HG03039 (cell line): ENCODE results near the gene MEIS3.
"Not testable (repeated sequence)": the region's sequence is repeated elsewhere in the genome, so short reads cannot be mapped to it uniquely, and the experiment has no call there.

Source experiments
- ATAC-seq: cut with Tn5 transposase; IDR thresholded peaks from one replicate; pipeline ENCODE4 v1.9.1; 2021; ENCODE audit warnings: mild to moderate bottlenecking, moderate library complexity; ENCODE audit not compliant: unreplicated experiment

Gene MEIS3

DNA sequence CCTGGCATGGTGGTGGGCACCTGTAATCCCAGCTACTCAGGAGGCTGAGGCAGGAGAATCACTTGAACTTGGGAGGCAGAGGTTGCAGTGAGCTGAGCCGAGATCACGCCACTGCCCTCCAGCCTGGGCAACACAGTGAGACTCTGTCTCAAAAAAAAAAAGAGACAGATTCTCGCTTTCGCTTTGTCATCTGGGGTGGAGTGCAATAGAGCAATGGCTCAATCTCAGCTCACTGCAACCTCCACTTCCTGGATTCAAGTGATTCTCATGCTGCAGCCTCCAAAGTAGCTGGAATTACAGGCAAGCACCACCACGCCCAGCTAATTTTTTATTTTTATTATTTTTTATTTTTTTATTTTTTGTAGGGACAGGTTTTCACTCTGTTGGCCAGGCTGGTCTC is 30.6 kb downstream of the MEIS3 start:
- not testable (repeated sequence) for ATAC-seq

GRCh38 chr19:47387623-47388022 is 31.7 kb downstream of the MEIS3 start:
- not testable (repeated sequence) for ATAC-seq

DNA sequence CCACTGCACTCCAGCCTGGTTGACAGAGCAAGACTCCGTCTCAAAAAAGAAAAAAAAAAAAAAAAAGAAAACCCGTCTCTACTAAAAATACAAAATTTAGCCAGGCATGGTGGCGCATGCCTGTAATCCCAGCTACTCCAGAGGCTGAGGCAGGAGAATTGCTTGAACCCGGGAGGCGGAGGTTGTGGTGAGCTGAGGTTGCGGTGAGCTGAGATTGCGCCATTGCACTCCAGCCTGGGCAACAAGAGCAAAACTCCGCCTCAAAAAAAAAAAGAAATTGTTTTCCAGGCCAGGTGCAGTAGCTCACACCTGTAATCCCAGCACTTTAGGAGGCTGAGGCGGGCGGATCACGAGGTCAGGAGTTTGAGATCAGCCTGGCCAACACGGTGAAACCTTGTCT is 32.7 kb downstream of the MEIS3 start:
- ATAC-seq = not testable (repeated sequence)

DNA sequence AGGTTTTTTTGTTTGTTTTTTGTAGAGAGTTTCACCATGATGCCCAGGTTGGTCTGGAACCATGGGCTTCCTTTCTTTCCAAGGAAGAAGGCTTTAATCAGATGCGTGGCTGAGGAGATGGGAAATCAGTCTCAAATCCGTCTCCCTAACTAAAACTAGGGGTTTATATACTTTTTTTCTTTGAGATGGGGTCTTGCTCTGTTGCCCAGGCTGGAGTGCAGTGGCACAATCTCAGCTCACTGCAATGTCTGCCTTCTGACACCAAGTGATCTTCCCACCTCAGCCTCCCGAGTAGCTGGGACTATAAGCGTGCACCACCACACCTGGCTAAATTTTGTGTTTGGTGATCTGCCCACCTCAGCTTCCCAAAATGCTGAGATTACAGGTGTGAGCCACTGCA is 34.8 kb downstream of the MEIS3 start:
- not testable (repeated sequence) for ATAC-seq

DNA sequence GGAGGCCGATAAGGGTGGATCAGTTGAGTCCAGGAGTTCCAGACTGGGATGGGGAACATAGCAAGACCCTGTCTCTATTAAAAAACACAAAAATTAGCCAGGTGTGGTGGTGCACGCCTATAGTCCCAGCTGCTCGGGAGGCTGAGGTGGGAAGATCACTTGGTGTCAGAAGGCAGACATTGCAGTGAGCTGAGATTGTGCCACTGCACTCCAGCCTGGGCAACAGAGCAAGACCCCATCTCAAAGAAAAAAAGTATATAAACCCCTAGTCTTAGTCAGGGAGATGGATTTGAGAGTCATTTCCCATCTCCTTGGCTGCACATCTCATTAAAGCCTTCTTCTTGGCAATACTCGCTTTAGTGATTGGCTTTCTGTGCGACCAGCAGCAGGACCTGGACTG is 35.4 kb downstream of the MEIS3 start:
- not testable (repeated sequence) for ATAC-seq

DNA sequence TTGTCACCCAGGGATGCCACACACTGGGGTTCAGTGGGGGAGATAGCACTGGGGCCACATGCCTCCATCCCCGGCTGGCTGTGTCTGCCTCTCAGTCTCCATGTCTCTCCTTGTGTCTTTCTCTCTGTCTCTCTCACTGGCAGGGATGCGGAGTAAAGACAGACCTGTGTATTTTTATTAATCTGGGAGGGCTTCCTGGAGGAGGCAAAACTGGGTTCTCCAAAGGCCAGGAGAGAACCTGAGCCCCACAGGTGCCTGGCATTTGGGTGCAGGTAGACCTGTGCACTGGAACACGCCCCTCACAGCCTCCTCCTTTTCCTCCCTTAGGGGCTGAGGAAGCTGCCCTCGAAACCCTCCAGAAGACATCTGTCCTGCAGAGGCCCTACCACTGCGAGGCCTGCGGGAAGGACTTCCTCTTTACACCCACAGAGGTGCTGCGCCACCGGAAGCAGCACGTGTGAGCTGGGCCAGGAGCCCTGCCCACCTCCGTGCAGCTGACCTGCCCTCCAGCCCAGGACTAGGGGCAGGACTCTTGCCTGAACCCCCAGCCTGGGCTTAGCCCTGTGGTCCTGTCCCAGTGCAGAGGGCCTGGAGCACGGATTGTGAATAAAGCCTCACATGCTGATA is 37.6 kb downstream of the MEIS3 start:
- ATAC-seq = no peak

GRCh38 chr19:47381121-47381520 is 38.2 kb downstream of the MEIS3 start:
- no peak for ATAC-seq

DNA sequence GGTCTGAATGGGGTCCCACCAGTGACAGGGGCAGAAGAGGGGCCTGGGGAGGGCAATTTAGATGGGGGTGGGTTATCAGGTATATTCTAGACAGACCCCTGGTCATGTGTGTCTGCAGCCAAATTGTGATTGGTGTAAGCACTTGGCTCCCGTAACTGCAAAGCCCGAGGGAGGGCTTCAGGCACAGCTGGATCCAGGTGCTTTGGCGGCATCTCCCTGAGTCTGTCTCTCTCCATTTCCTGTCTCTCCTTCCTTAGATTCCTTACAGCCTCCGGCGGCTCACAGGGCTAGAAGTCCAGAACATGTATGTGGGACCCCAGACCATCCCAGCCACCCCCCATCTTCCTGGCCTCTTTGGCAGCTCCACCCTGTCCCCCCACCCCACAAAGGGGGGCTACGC is 38.8 kb downstream of the MEIS3 start:
- ATAC-seq = no peak

DNA sequence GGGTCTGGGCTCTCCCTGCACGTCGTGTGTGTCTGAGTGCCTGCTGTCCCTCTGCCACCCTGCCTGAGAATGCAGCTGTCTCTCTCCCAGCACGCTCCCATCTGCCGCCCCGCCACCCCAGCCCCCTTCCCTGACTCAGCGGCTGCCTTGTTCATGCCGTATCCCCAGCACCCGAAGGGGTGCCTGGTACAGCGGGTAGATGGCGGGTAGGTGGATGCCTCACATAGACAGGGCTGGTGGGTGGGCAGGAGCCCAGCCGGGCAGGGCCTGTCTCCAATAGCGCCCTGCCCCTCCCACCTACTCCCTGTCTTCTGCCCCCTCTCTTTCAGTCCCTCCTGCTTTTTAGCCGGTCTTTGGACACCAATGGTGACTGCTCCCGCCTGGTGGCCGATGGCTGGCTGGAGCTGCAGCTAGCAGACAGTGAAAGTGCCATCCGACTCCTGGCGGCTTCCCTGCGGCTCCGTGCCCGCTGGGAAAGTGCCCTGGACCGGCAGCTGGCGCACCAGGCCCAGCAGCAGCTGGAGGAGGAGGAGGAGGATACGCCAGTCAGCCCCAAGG is 39.9 kb downstream of the MEIS3 start:
- ATAC-seq = no peak

- ATAC-seq = no peak
Measured at GRCh38 chr19:47378246-47378645, 41.1 kb downstream of the MEIS3 start.

DNA sequence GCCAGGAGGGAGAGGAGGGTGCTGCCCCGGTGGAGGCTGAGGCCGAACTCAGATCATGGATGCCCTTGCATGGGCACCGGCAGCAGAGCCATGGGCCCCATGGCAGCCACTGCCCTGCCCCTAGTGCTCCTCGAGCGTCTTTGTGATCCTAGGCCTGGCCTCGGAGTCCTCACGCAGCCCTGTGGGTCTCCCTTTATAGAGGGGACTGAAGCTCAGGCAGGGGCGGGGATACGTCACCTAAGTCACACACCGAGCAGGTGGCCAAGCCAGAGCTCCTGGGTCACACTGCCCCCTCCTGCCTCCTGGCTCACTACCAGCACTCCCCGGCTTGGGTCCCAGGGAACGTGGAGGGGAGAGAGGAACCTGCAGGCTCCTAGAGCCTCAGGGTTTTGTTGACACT is 41.5 kb downstream of the MEIS3 start:
- ATAC-seq = no peak

DNA sequence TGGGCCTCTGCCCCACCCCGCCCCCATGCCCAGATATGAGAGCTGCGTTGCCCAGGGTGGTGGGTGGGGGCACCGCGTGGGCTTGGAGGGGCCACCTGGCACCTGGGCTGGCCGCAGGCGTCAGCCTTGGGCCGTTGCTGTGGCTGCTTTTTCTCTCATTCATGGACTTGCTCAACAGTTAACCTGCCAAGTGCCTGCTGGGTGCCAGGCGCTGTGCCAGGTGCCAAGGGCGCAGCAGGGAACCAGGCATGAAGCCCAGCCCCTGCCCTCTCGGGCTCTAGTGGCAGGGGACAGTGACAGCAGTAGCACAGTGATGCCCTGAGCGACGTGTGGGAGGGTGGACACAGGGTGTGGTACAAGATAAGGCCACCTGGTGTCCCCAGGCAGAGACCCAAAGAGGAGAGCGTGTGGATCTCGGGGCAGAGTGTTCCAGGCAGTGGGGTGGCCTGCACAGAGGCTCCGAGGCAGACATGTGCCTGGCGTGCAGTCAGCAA is 42.1 kb downstream of the MEIS3 start:
- no peak for ATAC-seq

GRCh38 chr19:47376589-47377144 is 42.7 kb downstream of the MEIS3 start:
- no peak for ATAC-seq

DNA sequence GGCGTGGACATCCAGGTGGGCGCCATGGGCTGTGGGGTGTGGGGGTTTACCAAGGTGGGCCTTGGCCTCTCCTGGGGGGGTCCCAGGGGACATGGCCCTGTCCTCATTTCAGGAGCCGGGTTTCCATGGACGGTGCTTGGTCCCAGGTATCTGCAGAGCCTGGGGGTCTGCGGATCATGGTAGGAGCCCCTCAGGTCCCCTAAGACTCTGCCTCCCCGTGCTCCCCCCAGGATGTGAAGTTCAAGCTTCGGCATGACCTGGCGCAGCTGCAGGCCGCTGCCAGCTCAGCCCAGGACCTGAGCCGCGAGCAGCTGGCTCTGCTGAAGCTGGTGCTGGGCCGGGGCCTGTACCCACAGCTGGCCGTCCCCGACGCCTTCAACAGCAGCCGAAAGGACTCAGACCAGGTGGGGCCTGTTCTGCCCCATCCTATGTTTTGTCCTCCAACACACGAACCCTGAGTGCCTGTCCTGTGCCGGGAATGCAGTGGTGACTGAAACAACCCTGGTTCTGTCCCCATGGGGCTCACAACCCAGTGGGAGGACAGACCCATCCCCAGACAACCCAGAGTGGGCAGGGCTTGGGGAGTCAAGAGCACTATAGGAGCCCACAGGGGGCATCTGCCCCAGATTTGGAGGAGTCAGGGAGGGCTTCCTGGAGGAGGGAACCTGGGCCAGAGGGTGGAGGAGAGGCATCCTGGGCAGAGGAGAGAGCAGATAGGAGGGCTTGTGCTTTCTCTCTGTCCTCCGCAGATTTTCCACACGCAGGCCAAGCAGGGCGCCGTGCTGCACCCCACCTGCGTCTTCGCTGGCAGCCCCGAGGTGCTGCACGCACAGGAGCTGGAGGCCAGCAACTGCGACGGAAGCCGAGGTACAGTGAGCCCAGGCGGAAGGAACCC is 43.4 kb downstream of the MEIS3 start:
- no peak for ATAC-seq

GRCh38 chr19:47374876-47375693 is 44.2 kb downstream of the MEIS3 start:
- no peak for ATAC-seq

DNA sequence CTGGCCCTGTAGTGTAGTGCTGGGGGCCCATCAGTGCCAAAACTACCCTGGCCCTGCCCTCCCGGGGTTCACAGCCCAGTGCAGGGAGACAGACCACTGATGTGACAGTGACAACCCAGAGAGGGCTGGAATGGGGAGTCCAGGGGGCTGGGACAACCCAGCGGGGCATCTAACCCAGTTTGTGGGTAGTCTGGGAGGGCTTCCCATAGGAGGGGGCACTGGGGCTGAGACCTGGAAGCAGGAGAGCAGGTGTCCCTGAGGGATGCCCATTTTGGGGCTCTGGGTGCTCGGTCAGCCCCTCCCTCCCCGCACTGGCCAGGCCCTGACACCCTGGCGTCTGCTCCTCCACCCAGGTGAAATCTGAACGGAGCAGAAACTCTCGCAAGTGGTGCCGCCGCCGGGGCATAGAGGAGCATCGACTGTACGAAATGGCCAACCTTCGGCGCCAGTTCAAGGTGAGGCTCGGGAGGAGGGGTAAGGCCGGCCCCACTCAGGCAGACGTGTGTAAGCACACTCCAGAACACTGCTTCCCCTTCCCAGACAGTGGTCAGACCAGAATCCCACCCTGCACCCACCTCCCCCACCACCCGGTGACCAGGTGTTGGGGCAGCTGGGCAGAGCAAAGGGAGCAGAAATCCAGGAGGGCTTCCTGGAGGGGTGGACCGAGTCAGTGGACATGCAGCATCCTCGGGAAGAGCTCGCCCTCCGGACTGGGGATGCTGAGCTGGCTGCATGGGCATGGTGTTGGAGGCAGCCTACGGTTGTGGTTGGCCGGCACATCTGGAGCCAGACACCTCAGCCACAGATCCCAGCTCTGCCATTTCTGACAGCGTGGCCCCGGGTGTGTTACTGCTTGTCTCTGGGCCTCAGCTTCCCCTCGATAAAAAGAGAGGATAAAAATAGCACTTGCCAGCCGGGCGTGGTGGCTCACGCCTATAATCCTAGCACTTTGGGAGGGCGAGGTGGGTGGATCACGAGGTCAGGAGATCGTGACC is 45.8 kb downstream of the MEIS3 start:
- ATAC-seq = no peak

DNA sequence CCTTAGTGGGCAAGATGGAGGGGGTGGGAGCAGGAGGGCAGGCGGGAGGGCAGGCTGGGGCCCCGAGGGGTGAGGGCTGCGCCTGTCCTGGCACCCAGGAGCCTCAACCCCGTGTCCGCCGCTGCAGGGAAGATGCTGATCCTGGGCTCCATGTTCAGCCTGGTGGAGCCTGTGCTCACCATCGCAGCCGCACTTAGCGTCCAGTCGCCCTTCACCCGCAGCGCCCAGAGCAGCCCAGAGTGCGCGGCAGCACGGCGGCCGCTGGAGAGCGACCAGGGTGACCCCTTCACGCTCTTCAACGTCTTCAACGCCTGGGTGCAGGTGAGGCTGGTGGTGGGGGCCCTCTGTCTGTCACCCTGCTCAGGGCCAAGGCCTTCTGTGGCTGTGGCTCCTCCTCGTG is 46.7 kb downstream of the MEIS3 start:
- no peak for ATAC-seq

GRCh38 chr19:47371261-47371660 is 48.1 kb downstream of the MEIS3 start:
- ATAC-seq = no peak

DNA sequence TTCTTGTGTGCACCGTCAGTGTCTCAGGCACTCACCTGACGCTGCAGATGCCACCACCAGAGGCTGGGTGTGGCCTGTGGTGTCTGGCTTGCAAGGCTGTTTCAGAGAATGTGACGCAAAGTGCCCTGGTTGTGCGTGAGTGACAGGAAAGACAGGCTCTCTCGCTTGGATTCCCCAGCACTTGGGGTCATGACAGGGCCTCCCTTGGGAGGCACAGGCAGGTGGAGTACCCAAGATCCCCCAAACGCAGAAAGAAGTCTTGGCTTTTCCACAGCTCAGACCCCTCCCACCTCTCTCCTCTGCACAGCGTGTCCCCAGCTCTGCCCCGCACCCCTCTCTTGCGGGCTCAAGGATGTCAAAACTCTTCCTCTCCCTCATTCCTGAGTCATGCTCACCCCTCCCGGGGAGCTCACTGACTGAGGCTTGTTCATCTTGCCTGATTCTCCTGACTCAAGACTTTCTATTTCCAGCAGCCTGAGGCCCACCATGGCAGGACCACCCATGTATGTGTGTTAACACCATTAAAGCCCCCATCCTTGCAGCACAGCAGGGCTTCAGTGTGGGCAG is 49.2 kb downstream of the MEIS3 start:
- ATAC-seq = no peak
